ENCODE results near the gene GPR158.

Gene GPR158

GRCh38 chr10:25522294-25522693 is 347.5 kb downstream of the GPR158 start:
- FAIRE-seq (no peak), DNase-seq (ENCODE audit: insufficient read length, low spot score) (no peak)
- TF ChIP-seq POLR2AphosphoS5 (IDR thresholded peaks at IDR 0.05; ENCODE audit: low read depth, low read length) (no peak), POU2F2 (IDR thresholded peaks at IDR 0.05; ENCODE audit: low read depth, low read length) (no peak), POLR2A (IDR thresholded peaks at IDR 0.05; ENCODE audit: low read depth, low read length) (no peak), TAF1 (IDR thresholded peaks at IDR 0.05; ENCODE audit: low read depth, low read length) (no peak), SPI1 (IDR thresholded peaks at IDR 0.05; ENCODE audit: low read depth, low read length) (no peak), PAX5 (IDR thresholded peaks at IDR 0.05; ENCODE audit: insufficient read depth, low read length, severe bottlenecking) (no peak)

DNA sequence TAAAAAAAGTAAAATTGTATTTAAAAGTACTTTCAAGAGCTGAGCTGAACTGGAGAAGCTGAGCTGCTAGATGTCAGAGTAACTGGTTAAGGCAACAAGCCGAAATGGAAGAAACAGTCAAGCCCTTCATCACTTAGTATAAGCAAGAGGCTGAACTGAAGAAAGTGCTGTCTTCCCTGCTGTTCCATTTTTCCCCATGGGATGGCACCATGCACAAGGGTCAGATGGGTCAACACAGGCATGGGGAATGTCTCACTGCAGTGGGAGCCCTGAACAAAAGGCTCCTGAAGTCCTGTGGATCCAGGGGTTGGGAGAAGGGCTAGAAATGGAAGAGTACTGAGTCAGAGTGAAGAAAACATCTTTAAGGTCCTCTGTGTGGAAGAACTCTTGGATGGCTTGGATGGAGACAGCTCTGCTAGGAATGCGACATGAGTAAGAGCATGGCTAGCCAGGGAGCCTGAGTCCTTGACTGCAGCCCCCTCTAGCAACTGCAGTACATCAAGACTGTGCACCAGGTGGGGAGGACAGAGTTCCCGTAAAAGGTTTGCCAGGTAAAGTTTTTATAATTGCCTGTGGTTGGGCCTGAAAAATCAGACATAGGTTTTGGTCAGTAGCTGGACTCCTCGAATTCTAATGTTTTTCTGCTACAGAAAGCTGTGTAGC is 348.3 kb downstream of the GPR158 start:
- FAIRE-seq (no peak), DNase-seq (ENCODE audit: insufficient read length, low spot score) (no peak)
- no peak for TF ChIP-seq PAX5 (IDR thresholded peaks at IDR 0.05; ENCODE audit: insufficient read depth, low read length, severe bottlenecking)
- TF ChIP-seq POLR2AphosphoS5 (IDR thresholded peaks at IDR 0.05; ENCODE audit: low read depth, low read length): no peak
- TF ChIP-seq SPI1 (IDR thresholded peaks at IDR 0.05; ENCODE audit: low read depth, low read length): no peak
- TF ChIP-seq POLR2A (IDR thresholded peaks at IDR 0.05; ENCODE audit: low read depth, low read length): no peak
- TF ChIP-seq POU2F2 (IDR thresholded peaks at IDR 0.05; ENCODE audit: low read depth, low read length): no peak
- TF ChIP-seq TAF1 (IDR thresholded peaks at IDR 0.05; ENCODE audit: low read depth, low read length): no peak

- no peak for FAIRE-seq
Observed at GRCh38 chr10:25530306-25530705, 355.5 kb downstream of the GPR158 start.

GRCh38 chr10:25531457-25532061 is 356.8 kb downstream of the GPR158 start:
- FAIRE-seq (no peak), DNase-seq (ENCODE audit: insufficient read length, low spot score) (no peak)
- TF ChIP-seq SPI1 (IDR thresholded peaks at IDR 0.05; ENCODE audit: low read depth, low read length): no peak
- no peak for TF ChIP-seq PAX5 (IDR thresholded peaks at IDR 0.05; ENCODE audit: insufficient read depth, low read length, severe bottlenecking)
- TF ChIP-seq POLR2A (IDR thresholded peaks at IDR 0.05; ENCODE audit: low read depth, low read length): no peak
- TF ChIP-seq POU2F2 (IDR thresholded peaks at IDR 0.05; ENCODE audit: low read depth, low read length): no peak
- no peak for TF ChIP-seq POLR2AphosphoS5 (IDR thresholded peaks at IDR 0.05; ENCODE audit: low read depth, low read length)
- no peak for TF ChIP-seq TAF1 (IDR thresholded peaks at IDR 0.05; ENCODE audit: low read depth, low read length)

More at GRCh38 chr10:25530306-25530705, 355.5 kb downstream of the GPR158 start:
- no peak for DNase-seq (ENCODE audit: insufficient read length, low spot score)
- no peak for TF ChIP-seq SPI1 (IDR thresholded peaks at IDR 0.05; ENCODE audit: low read depth, low read length)
- TF ChIP-seq POU2F2 (IDR thresholded peaks at IDR 0.05; ENCODE audit: low read depth, low read length): no peak
- no peak for TF ChIP-seq TAF1 (IDR thresholded peaks at IDR 0.05; ENCODE audit: low read depth, low read length)
- TF ChIP-seq POLR2A (IDR thresholded peaks at IDR 0.05; ENCODE audit: low read depth, low read length): no peak
- TF ChIP-seq POLR2AphosphoS5 (IDR thresholded peaks at IDR 0.05; ENCODE audit: low read depth, low read length): no peak

GRCh38 chr10:25532213-25532612 is 357.4 kb downstream of the GPR158 start:
- TF ChIP-seq SPI1 (IDR thresholded peaks at IDR 0.05; ENCODE audit: low read depth, low read length): no peak
- no peak for TF ChIP-seq TAF1 (IDR thresholded peaks at IDR 0.05; ENCODE audit: low read depth, low read length)
- no peak for TF ChIP-seq POLR2AphosphoS5 (IDR thresholded peaks at IDR 0.05; ENCODE audit: low read depth, low read length)
- no peak for TF ChIP-seq POU2F2 (IDR thresholded peaks at IDR 0.05; ENCODE audit: low read depth, low read length)
- no peak for TF ChIP-seq POLR2A (IDR thresholded peaks at IDR 0.05; ENCODE audit: low read depth, low read length)
- DNase-seq (ENCODE audit: insufficient read length, low spot score) (no peak), FAIRE-seq (no peak)

GRCh38 chr10:25536027-25536426 is 361.2 kb downstream of the GPR158 start:
- DNase-seq (ENCODE audit: insufficient read length, low spot score) (no peak), FAIRE-seq (no peak)
- no peak for TF ChIP-seq POU2F2 (IDR thresholded peaks at IDR 0.05; ENCODE audit: low read depth, low read length)

- FAIRE-seq (no peak), DNase-seq (ENCODE audit: insufficient read length, low spot score) (no peak)
Observed at GRCh38 chr10:25547382-25547781, 372.6 kb downstream of the GPR158 start.

DNA sequence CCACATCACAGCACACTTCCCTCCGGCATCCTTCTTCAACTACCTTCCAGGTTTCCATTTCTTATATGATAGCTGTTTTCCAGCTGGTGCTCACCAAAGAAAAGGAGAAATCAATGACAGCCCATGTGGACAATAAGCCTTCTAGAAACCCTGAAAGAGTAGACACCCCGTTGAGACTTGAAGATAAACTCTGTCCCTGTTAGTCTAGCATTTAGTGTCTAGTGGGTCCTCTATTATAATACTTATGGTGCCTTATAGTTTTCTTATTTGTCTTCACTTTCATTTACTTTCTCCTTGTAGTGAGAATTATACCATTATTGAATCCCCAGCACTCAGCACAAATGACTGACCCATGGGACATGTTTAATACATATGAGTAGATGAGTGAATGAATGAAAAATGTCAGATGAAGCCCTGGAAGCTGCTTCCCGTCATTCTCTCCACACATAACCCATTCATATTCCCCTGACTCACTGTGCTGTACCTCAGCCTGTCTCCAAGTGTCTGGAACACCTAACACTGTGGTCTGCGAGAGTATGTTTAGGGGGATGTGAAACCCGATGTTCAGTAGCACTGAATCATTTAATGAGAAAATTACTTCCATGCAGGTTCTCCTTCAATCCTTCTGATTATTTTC is 377.6 kb downstream of the GPR158 start:
- no peak for TF ChIP-seq POLR2AphosphoS5 (IDR thresholded peaks at IDR 0.05; ENCODE audit: low read depth, low read length)
- TF ChIP-seq SPI1 (IDR thresholded peaks at IDR 0.05; ENCODE audit: low read depth, low read length): no peak
- TF ChIP-seq POU2F2 (IDR thresholded peaks at IDR 0.05; ENCODE audit: low read depth, low read length): no peak
- no peak for TF ChIP-seq TAF1 (IDR thresholded peaks at IDR 0.05; ENCODE audit: low read depth, low read length)
- no peak for TF ChIP-seq POLR2A (IDR thresholded peaks at IDR 0.05; ENCODE audit: low read depth, low read length)
- TF ChIP-seq PAX5 (IDR thresholded peaks at IDR 0.05; ENCODE audit: insufficient read depth, low read length, severe bottlenecking): no peak
- no peak for FAIRE-seq

More at GRCh38 chr10:25547382-25547781, 372.6 kb downstream of the GPR158 start:
- no peak for TF ChIP-seq POLR2AphosphoS5 (IDR thresholded peaks at IDR 0.05; ENCODE audit: low read depth, low read length)
- no peak for TF ChIP-seq PAX5 (IDR thresholded peaks at IDR 0.05; ENCODE audit: insufficient read depth, low read length, severe bottlenecking)
- TF ChIP-seq POLR2A (IDR thresholded peaks at IDR 0.05; ENCODE audit: low read depth, low read length): no peak
- no peak for TF ChIP-seq TAF1 (IDR thresholded peaks at IDR 0.05; ENCODE audit: low read depth, low read length)
- no peak for TF ChIP-seq POU2F2 (IDR thresholded peaks at IDR 0.05; ENCODE audit: low read depth, low read length)
- TF ChIP-seq SPI1 (IDR thresholded peaks at IDR 0.05; ENCODE audit: low read depth, low read length): no peak

DNA sequence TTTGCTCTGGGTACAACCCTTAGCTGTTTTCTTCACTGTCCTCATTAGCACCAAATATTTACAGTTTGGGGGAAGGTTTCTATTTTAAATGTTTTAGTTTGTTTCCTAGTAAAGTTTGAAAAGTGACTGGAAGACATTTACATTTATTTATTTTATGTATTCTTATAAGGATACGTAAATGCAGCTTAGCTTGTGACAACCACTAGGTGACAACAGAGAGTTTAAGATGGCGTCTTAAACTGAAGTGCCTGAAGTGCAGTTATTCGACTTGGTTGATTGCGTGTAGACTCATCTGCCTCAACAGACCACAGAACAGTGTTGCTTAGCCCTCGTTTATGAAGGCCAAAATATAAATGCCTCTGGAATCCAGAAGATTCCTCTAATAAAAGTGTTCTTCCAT is 381.1 kb downstream of the GPR158 start:
- no peak for DNase-seq (ENCODE audit: insufficient read length, low spot score)
- no peak for TF ChIP-seq POU2F2 (IDR thresholded peaks at IDR 0.05; ENCODE audit: low read depth, low read length)
- no peak for TF ChIP-seq POLR2AphosphoS5 (IDR thresholded peaks at IDR 0.05; ENCODE audit: low read depth, low read length)
- no peak for TF ChIP-seq PAX5 (IDR thresholded peaks at IDR 0.05; ENCODE audit: insufficient read depth, low read length, severe bottlenecking)
- TF ChIP-seq SPI1 (IDR thresholded peaks at IDR 0.05; ENCODE audit: low read depth, low read length): no peak
- no peak for TF ChIP-seq TAF1 (IDR thresholded peaks at IDR 0.05; ENCODE audit: low read depth, low read length)
- no peak for TF ChIP-seq POLR2A (IDR thresholded peaks at IDR 0.05; ENCODE audit: low read depth, low read length)
- FAIRE-seq: no peak

More for the DNA sequence above, 377.6 kb downstream of the GPR158 start:
- DNase-seq (ENCODE audit: insufficient read length, low spot score): no peak
